ENCODE measurements around the gene KRTAP10-6.
"Not testable (repeated sequence)": the region's sequence is repeated elsewhere in the genome, so short reads cannot be mapped to it uniquely, and the experiment has no call there.

KRTAP10-6 gene

GRCh38 chr21:44616591-44616926, 24.3 kb upstream of the KRTAP10-6 start:
- DNase-seq, result no peak

- DNase-seq, result no peak
Measured at GRCh38 chr21:44615911-44616590, 23.7 kb upstream of the KRTAP10-6 start.

- no peak for DNase-seq
Measured at GRCh38 chr21:44615466-44615865, 23.2 kb upstream of the KRTAP10-6 start.

GRCh38 chr21:44614961-44615391, 22.7 kb upstream of the KRTAP10-6 start:
- no peak for DNase-seq

- no peak for DNase-seq
Measured at GRCh38 chr21:44614161-44614631, 21.9 kb upstream of the KRTAP10-6 start.

GRCh38 chr21:44613386-44614155, 21.3 kb upstream of the KRTAP10-6 start:
- no peak for DNase-seq

GRCh38 chr21:44612669-44613229, 20.4 kb upstream of the KRTAP10-6 start:
- no peak for DNase-seq

GRCh38 chr21:44612029-44612486, 19.8 kb upstream of the KRTAP10-6 start, which contains the start of gene KRTAP10-8:
Gene KRTAP10-8 (plus strand): TSS chr21:44612079. CDS start chr21:44612101, 22 bp downstream.
- no peak for DNase-seq

GRCh38 chr21:44611551-44611950, 19.2 kb upstream of the KRTAP10-6 start:
- DNase-seq, result no peak

- DNase-seq, result not testable (repeated sequence)
Measured at GRCh38 chr21:44610157-44610843, 18.0 kb upstream of the KRTAP10-6 start.

GRCh38 chr21:44609193-44609592, 16.9 kb upstream of the KRTAP10-6 start:
- no peak for DNase-seq

- no peak for DNase-seq
Measured at GRCh38 chr21:44606495-44606894, 14.2 kb upstream of the KRTAP10-6 start.

- DNase-seq, result no peak
Measured at GRCh38 chr21:44603911-44604310, 11.6 kb upstream of the KRTAP10-6 start.

- DNase-seq, result no peak
Measured at GRCh38 chr21:44603109-44603875, 11.0 kb upstream of the KRTAP10-6 start.

GRCh38 chr21:44602463-44602850, 10.2 kb upstream of the KRTAP10-6 start:
- DNase-seq, result no peak

- no peak for DNase-seq
Measured at GRCh38 chr21:44601596-44602462, 9.5 kb upstream of the KRTAP10-6 start.

GRCh38 chr21:44601091-44601490, 8.8 kb upstream of the KRTAP10-6 start:
- not testable (repeated sequence) for DNase-seq

- not testable (repeated sequence) for DNase-seq
Measured at GRCh38 chr21:44600118-44600978, 8.0 kb upstream of the KRTAP10-6 start, which contains the start of gene KRTAP10-7. Gene KRTAP10-7 (plus strand): TSS chr21:44600597. CDS start chr21:44600622, 25 bp downstream.

GRCh38 chr21:44599264-44600029, 7.1 kb upstream of the KRTAP10-6 start:
- no peak for DNase-seq
